Panc1 (cell line): ENCODE measurements around the gene ALKBH4. TPM values are rescaled to one million over a fixed set of nuclear protein-coding genes. Genes with fewer than 3 reads are reported as not detected.

Experiments
- ATAC-seq: fragments of 200-7000 bp; cut with Tn5 transposase; 2 replicates; pipeline ENCODE4 v1.9.1; 2020; ENCODE audit warnings: mild to moderate bottlenecking, moderate library complexity
- BruUV-seq: library from RNA; stranded (reverse); fragments of 400-500 nt; replicated peaks from 2 replicates; lab custom pipeline; 2021; lab: Mats Ljungman, UMichigan
- CTCF ChIA-PET: fragments of 300-600 bp; sonication (Branson Sonifier 250); formaldehyde crosslinking; loops from one replicate; lab custom pipeline; 2022; ENCODE audit warnings: antibody characterized with exemption; lab: Charles Lee
- POLR2A ChIA-PET: fragments of 300-600 bp; sonication (Branson Sonifier 250); formaldehyde crosslinking; loops from one replicate; lab custom pipeline; 2022; ENCODE audit warnings: antibody characterized with exemption; lab: Charles Lee
- DNase-seq: peaks from one replicate; pipeline ENCODE4 v3.0.0-alpha.2; 2010; ENCODE audit warnings: low read depth, low spot score
- H3K27ac ChIP-seq: 2 replicates; pipeline ENCODE4 v1.5.1; 2011; ENCODE audit warnings: mild to moderate bottlenecking, low read length, inconsistent platforms
- H3K27me3 ChIP-seq: fragments of 200-500 bp; sonication (Bioruptor generic); 2 replicates; pipeline ENCODE4 v1.6.0; 2014; ENCODE audit warnings: low read length, inconsistent platforms; ENCODE audit not compliant: control insufficient read depth, insufficient read depth
- H3K36me3 ChIP-seq: fragments of 200-500 bp; sonication (Bioruptor generic); 2 replicates; pipeline ENCODE4 v1.5.1; 2014; ENCODE audit warnings: inconsistent platforms, mild to moderate bottlenecking, low read length, moderate library complexity; ENCODE audit not compliant: control insufficient read depth, insufficient read depth
- H3K4me1 ChIP-seq: 2 replicates; pipeline ENCODE4 v1.5.1; 2011; ENCODE audit warnings: inconsistent platforms, mild to moderate bottlenecking, low read length, moderate library complexity; ENCODE audit not compliant: control insufficient read depth, insufficient read depth
- H3K4me3 ChIP-seq, 2 experiments: 2 replicates each; pipeline ENCODE4 v1.5.1; 2011 to 2012; ENCODE audit warnings: low read depth in 2 of 2, low read length in 2 of 2, mild to moderate bottlenecking in 2 of 2, inconsistent platforms in 1 of 2, moderate library complexity in 1 of 2
- H3K9me3 ChIP-seq: fragments of 200-500 bp; sonication (Bioruptor generic); 2 replicates; pipeline ENCODE4 v1.5.1; 2014; ENCODE audit warnings: low read depth, mild to moderate bottlenecking, inconsistent platforms, low read length, moderate library complexity; ENCODE audit not compliant: control insufficient read depth, insufficient read depth
- CTCF ChIP-seq: fragments of 450-650 bp; IDR thresholded peaks from 2 replicates; pipeline ENCODE4 v1.5.1; 2017; ENCODE audit warnings: mild to moderate bottlenecking
- POLR2AphosphoS5 ChIP-seq: IDR thresholded peaks from 2 replicates; pipeline ENCODE4 v1.6.1; 2012; ENCODE audit warnings: mild to moderate bottlenecking, low read depth, low read length, moderate library complexity
- REST ChIP-seq, 2 experiments: IDR thresholded peaks; 2 replicates each; pipeline ENCODE4 v1.6.1; 2011 to 2012; ENCODE audit warnings: low read depth in 2 of 2, control low read depth in 1 of 2, low read length in 1 of 2, mild to moderate bottlenecking in 1 of 2, moderate library complexity in 1 of 2; ENCODE audit not compliant: insufficient read depth in 1 of 2
- SIN3A ChIP-seq: IDR thresholded peaks from 2 replicates; pipeline ENCODE4 v1.6.1; 2012; ENCODE audit warnings: low read depth, mild to moderate bottlenecking, low read length, moderate library complexity, borderline replicate concordance; ENCODE audit not compliant: insufficient read depth
- TCF7L2 ChIP-seq: IDR thresholded peaks from 2 replicates; pipeline ENCODE4 v1.6.1; 2011; ENCODE audit warnings: mild to moderate bottlenecking, low read depth, low read length, inconsistent platforms
- in situ Hi-C: cut with HindIII; loops from 2 replicates; pipeline ENCODE4 v1.10.0; 2016; ENCODE audit warnings: low sequenced_read_pairs, low pct_unique_long_range_greater_than_20kb
- intact Hi-C: fragments of 100-400 bp; cut with micrococcal nuclease; formaldehyde crosslinking; loops from one replicate; pipeline ENCODE4 v1.10.0; 2022; ENCODE audit not compliant: unreplicated experiment
- total RNA-seq: library from RNA; stranded (reverse); gene quantifications from one replicate; pipeline ENCODE4 v1.2.1, GENCODE V29; 2021; ENCODE audit not compliant: unreplicated experiment

ALKBH4 gene
- total RNA-seq, 1 experiment from 2014 or later = 19.0 TPM

- Histone ChIP-seq H3K27me3 (no peaks in the 10 kb centered on the region), H3K9me3 (no peaks in the 10 kb centered on the region), H3K27ac (no peak overlapping the region), H3K4me1 (no peaks in the 10 kb centered on the region), H3K4me3 (no peak overlapping the region), H3K36me3 (peaks cover 2% of the 10 kb centered on the region; the same call in 1 of the 2 replicates)
- ChIA-PET POLR2A (no interaction called here), CTCF (no interaction called here)
- ATAC-seq (no peak), DNase-seq (no peak)
- no peak for TF ChIP-seq TCF7L2
- no TSS peak for BruUV-seq
- intact Hi-C loops = no loop called here
- in situ Hi-C loops = loop anchor here (10.0 kb wide), 1 partner anchor 132 kb away; the partner anchor contains the start of gene SH2B2
Observed at GRCh38 chr7:102416406-102416805, 48.3 kb downstream of the ALKBH4 start.

- Histone ChIP-seq H3K27me3 (no peaks in the 10 kb centered on the region), H3K9me3 (no peaks in the 10 kb centered on the region), H3K4me3 (no peak overlapping the region), H3K27ac (no peak overlapping the region), H3K36me3 (peaks cover 2% of the 10 kb centered on the region; the same call in 1 of the 2 replicates), H3K4me1 (no peaks in the 10 kb centered on the region)
- POLR2A ChIA-PET = no interaction called here
- CTCF ChIA-PET = no interaction called here
- BruUV-seq = no TSS peak
- no peak for TF ChIP-seq SIN3A
- no peak for TF ChIP-seq POLR2AphosphoS5
- TF ChIP-seq TCF7L2 = no peak
- no peak for TF ChIP-seq CTCF
- TF ChIP-seq REST (IDR thresholded peaks at IDR 0.05; ENCODE audit: insufficient read depth in 1 of 2, low read depth in 2 of 2, low read length in 1 of 2) = no peak
- ATAC-seq (no peak), DNase-seq (no peak)
- intact Hi-C loops (no loop called here), in situ Hi-C loops (loop anchor here (10.0 kb wide), 1 partner anchor 131 kb away; the partner anchor contains the start of gene SH2B2)
Observed at GRCh38 chr7:102415685-102416225, 48.9 kb downstream of the ALKBH4 start.

GRCh38 chr7:102413611-102414010 is 51.1 kb downstream of the ALKBH4 start:
- Histone ChIP-seq H3K4me1 (no peaks in the 10 kb centered on the region), H3K4me3 (no peak overlapping the region), H3K36me3 (peaks cover 2% of the 10 kb centered on the region; the same call in 1 of the 2 replicates), H3K27ac (no peak overlapping the region), H3K9me3 (no peaks in the 10 kb centered on the region), H3K27me3 (no peaks in the 10 kb centered on the region)
- ChIA-PET POLR2A (no interaction called here), CTCF (no interaction called here)
- in situ Hi-C loops (loop anchor here (10.0 kb wide), 1 partner anchor 129 kb away; the partner anchor contains the start of gene SH2B2), intact Hi-C loops (no loop called here)
- DNase-seq (no peak), ATAC-seq (no peak)
- TF ChIP-seq REST (IDR thresholded peaks at IDR 0.05; ENCODE audit: insufficient read depth in 1 of 2, low read depth in 2 of 2, low read length in 1 of 2) (no peak), CTCF (no peak), SIN3A (no peak), TCF7L2 (no peak), POLR2AphosphoS5 (no peak)
- no TSS peak for BruUV-seq
